ENCODE measurements around the gene NINJ2. TPM values are rescaled to one million over a fixed set of nuclear protein-coding genes. Genes with fewer than 3 reads are reported as not detected.
"Not testable (repeated sequence)": the region's sequence is repeated elsewhere in the genome, so short reads cannot be mapped to it uniquely, and the experiment has no call there.

NINJ2 gene
- total RNA-seq, 1 experiment from 2014 or later: 8.6 TPM

DNA sequence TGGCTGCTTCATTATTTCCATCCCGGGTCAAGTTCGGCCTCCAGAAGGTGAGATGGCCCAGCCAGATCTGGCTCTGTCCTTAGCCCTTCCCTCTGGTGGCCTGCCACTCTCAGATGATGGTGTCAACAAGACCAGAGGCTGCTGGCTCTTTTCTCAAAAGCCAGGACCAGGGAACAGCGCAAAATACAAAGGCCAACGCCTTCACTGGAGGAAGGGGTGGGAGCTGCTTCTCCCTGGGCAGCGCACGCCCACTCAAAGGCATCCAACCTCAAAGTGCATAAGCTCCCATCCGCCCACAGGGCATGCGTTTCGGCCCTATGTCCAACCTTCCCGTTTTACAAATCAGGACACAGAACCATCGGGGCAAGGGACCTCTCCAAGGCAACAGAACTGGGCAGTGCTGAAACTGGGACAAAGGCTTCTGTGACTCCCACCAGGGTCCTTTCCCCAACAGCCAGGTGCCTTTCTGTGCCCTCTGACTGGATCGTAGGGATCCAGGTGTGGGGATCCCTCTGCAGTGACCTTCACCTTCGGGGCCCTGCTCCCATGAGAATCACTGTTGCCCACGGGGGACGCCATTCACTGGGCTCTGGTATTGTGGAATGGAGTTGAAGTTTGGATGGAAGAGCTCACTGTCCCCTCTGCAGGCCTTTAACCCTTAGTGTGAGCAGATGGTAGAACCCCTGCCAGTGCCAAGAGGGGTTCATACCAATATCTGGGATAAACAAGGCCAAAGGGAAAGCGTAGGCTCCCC is 76.8 kb downstream of the NINJ2 start:
- DNase-seq (ENCODE audit: low spot score): no peak

DNA sequence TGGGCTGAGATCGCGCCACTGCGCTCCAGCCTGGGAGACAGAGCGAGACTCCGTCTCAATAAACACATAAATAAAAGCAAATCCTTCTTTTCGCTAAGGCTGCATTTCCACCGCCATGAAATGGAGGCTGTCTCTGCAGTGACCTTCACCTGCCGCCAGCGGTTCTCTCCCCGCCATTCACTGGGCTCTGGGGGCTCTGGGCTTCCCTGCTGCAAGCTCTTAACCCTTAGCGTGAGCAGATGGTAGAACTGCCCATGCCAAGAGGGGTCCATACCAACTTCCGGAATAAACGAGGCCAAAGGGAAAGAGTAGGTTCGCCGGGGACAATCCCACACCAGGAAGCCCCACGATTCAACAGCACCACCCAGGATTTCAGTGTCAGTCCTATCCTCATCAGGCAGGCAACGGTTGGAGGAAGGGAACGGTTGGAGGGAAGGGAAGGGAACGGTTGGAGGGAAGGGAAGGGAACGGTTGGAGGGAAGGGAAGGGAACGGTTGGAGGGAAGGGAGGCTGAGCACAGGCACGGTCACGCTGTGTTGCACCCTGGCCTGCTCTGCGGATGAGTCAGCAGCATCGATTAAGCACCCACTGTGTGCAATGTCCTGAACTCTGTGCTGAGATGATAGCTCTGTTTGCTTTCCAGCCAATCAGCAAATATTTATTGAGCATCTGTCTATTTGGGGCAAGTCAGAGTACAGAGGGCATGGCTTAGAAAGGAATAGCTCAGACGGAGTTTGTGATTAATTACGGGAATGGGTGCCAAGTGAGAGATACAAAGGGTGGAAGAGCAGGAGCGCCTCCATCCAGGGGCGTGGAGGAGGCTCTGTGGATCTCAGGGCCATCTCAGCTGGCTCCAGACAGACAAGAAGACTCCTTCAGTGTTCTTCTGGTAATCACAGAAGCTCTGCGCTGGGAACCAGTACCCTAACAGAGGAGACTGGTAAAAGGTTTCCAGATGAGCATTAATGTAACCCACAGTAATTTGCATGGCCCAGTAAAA is 77.9 kb downstream of the NINJ2 start:
- DNase-seq (ENCODE audit: low spot score): no peak

DNA sequence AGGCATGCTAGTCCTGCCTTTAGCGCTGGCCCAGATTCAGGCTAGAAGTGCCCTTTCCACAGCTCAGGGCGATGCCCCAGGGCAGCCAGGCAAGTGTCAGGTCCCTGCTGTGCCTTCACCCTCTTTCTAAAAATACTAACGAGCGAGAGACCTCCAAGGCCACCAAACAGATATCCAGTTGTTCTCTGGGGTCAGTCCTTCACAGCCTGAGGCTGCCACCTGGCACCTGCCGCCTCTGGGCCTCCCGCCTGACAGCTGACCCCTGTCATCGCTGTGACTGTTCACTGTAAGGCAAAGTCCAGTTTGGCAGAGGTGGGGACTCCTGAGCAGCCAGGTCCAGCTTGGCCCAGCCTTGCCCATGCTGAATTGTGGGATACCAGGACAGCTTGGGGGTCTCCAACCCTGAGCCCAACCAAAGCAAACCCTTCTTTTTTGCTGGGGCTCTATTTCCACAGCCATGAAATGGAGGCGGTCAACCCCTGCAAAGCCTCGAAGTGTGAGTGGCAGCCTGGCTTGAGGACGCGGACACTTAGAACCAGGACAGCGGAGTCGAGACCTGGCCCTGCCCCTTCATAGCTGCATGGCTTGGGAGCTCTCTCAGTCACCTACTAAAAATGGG is 79.9 kb downstream of the NINJ2 start:
- no peak for DNase-seq (ENCODE audit: low spot score)

DNA sequence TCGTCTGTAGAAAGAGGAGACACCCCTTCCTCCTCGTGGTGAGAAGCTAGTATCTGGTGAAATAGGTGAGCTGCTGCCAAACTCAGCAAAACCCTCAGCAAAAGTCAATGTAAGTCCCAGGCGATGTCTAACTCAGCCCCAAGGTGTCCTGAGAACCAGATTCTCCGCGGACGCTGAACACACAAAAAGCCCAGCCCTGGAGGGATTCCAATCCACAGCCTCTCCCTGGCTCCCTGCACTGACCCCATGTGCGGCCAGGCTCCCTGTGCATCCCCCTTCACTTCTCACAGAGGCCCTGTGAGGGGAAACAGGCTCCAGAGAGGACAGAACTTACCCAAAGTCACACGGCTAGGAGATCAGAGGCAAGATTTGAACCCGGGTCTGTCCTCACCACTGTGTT is 81.5 kb downstream of the NINJ2 start:
- DNase-seq (ENCODE audit: low spot score): no peak

DNA sequence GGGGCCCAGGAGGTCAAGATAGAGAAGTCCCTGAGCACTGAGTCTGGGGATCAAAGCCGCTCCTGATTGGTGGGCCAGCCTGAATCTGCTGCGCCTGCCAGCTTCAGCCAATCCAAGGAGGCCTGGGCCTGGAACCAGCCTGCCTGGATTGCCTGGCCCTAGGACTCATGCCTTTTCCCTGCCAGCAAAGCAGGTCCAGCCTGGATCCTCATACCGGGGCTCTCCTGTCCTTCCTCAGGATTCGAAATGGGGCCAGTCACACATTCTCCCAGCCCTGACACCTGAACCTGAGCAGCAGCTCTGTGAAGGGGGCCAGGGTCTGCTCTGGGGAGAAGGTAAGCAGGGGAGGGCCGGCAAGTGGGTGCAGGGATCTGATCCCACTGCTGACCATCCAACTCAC is 81.9 kb downstream of the NINJ2 start:
- no peak for DNase-seq (ENCODE audit: low spot score)

DNA sequence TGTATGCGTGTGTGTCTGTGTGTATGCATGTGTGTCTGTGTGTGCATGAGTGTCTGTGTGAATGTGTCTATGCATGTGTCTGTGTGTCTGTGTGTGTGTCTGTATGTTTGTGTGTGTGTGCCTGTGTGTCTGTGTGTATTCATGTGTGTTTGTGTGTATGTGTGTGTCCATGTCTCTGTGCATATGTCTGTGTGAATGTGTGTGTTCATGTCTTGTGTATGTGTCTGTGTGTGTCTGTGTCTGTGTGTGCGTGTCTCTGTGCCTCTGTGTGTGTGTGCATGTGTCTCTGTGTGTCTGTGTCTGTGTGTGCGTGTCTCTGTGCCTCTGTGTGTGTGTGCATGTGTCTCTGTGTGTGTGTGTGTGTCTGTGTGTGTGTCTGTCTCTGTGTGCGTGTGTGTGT is 82.4 kb downstream of the NINJ2 start:
- DNase-seq (ENCODE audit: low spot score): no peak

DNA sequence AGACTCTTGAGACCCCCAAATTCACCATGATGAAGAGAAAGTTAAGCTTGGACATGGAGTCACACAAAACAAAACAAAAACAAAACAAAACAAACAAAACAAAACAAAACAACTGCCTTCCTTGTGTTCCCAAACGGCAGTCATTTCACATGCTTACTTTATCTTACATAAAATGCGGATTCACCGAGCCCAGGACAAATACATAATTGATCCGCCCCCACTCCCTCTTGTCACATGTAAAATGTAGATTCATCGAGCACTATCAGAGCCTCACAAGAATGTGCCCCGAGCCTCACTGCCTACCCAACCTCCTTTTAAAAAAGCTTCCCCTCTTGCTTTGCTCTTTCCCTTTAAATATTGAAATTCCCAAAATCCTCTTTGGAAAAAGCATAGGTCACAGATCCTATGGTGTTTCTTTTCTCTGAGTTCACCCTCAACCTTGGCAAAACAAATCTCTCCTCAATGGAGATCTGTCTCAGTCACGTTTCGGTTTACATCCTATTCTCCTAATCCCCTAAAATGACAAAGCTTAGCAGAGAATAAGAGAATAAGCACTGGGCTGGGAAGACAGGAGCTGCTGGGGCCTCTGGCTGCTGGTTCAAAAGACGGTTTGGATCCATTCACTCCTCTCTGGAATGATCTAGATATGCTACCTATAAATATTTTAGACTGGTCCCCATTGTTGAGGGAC is 83.7 kb downstream of the NINJ2 start:
- DNase-seq (ENCODE audit: low spot score): no peak

DNA sequence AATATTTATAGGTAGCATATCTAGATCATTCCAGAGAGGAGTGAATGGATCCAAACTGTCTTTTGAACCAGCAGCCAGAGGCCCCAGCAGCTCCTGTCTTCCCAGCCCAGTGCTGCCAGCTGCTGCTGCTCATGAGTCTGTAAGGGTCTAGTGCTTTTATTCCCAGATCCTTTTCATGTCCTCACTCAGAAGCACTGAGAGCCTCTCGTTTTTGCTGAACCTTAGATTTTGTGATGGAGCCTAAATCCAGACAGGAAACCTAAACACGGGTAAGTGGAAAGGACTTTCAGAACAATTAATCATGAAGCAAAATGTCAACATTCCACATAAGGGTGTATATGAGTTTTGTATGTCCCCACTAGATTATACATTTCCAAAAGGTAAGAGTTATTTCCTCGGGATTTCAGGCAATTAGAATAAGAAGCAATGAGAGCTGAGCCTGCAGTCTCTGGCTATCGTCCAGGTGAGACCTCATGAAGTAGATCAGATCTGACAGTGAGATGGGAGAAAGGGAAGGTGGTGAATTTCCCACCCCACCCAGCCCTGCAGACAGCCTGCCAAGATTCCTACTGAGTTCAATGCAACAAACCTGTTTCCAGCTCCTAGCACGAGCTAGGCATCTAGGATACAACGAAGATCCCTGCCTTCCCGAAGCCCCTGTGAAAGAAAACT is 84.4 kb downstream of the NINJ2 start:
- peak; percentile 33 for DNase-seq (ENCODE audit: low spot score)

DNA sequence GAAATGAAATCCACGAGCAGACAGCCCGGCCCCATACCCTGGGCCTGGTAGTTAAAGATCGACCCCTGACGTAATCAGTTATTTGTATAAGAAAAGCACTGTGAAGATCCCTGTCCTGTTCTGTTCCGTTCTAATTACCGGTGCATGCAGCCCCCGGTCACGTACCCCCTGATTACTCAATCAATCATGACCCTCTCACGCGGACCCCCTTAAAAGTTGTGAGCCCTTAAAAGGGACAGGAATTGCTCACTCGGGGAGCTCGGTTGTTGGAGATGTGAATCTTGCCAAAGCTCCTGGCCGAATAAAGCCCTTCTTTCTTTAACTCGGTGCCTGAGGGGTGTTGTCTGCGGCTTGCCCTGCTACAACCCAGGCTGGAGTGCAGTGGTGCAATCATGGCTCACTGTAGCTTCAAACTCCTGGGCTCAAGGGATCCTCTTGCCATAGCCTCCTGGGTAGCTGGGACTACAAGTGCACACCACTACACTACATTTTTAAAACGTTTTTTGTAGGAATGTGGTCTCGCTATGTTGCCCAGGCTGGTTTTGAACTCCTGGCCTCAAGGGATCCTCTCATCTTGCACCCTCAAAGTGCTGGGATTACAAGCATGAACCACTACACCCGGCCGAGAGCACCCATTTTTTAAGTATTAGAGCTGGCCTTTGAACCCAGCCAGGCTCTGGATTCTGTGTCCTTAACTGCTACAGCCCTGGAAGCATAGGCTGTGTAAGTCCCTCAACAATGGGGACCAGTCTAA is 85.1 kb downstream of the NINJ2 start:
- not testable (repeated sequence) for DNase-seq (ENCODE audit: low spot score)

DNA sequence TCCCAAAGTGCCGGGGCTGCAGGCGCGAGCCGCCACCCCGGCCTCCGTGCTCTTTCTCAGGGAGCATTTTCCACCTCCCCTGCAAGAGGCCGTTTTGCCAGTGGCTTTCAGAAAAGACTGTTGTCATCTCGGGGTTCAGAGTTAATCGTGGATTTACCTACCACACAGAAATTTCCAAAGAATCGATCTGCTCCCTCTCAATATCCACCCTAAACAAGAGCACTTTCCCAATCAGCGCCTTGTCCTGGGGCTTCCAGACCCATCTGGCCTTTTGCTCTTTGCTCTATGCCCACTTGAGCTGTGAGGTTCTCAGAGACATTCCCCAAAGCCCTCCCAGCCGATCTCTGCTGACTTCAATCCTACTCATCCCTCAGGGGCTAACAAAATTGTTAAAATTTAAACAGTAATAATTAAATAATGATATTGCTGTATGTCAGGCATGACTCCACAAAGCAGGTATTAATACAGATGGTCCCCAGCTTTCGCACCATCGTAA is 86.6 kb downstream of the NINJ2 start:
- no peak for DNase-seq (ENCODE audit: low spot score)

DNA sequence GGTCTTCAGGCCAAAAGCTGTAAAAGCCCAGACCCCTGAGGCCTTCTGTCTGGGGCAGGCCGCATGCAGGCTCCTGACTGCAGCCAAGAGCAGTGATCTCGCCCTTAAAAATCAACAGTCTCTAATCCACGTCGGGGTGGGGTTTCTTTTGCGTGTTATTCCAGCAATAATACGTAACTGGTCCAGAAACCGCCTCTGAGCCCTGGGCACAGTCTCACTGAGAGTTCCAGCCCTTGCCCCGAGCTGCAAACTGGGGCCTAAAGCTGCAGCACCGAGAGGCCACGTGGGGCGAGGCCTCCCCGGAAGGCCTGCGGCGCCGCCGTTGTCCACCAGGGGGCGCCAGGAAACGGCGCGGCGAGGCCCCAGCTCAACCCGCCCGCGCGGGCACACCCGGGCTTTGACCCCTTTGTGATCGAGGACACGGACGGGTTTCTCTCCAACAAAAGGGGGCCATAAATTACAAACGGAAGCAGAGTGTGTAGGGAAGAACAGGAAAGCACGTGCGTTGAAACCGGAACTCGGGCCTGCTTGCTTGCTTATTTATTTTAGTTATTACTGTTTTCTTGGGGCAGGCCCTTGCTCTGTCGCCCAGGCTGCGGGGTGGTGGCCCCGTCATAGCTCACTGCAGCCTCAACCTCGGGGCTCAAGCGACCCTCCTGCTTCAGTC is 87.2 kb downstream of the NINJ2 start:
- DNase-seq (ENCODE audit: low spot score): peak; percentile 84

DNA sequence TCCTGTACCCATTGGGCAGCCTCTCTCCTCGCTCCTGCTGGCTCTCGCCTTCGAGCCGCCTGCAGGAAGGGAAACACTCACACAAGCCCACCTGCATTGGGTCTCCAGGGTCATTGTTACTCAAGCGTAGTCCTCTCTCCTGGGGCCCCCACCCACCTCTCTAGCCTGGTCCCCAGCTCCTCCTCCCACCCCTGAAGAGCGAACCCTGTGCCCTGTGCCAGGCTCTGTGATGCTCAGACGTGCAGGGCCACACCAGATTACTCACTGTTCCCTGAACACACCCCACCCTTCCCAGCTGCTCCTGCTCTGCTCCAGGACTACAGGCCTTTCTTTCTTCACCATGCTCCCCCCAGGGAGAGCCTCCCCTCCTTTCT is 88.1 kb downstream of the NINJ2 start:
- DNase-seq (ENCODE audit: low spot score): no peak

DNA sequence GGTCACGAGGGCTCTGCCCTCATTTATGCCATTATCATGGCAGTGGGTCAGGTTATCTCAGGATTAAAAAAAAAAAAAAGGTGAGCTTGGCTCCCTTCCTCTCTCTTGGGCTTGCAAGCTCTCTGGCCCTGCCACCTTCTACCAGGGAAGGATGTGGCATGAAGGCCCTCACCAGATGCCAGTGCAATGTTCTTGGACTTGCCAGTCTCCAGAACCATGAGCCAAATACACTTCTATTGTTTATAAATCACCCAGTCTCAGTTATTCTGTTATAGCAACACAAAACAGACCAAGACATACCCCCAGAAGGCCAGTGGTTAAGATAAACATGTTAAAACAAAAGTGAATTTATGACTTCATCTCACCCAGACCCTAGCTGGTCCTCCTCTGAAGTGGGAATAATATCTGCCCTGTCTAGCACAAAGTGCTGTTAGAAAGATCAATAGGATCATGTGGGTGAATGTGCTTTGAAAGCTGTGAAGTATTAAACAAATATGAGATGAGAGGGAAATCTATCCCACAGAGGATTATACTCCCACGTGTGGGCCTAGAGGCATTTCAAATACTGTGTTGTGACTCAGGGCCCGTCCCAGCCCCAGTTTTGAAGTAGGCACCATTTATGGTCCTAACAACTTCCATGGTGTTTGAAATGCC is 88.6 kb downstream of the NINJ2 start:
- no peak for DNase-seq (ENCODE audit: low spot score)

DNA sequence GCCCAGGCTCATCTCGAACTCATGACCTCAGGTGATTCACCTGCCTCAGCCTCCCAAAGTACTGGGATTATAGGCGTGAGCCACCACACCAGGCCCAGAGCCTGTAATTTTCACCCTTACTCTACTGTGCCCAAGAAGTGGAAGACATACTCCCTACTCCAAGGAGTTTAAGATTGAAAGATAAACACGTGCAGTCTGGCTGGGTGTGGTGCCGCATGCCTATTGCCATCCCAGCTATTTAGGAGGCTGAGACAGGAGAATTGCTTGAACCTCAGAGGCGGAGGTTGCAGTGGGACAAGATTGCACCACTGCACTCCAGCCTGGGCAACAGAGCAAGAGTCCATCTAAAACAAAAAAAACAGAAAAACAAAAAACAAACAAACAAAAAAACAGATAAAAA is 90.0 kb downstream of the NINJ2 start:
- no peak for DNase-seq (ENCODE audit: low spot score)

DNA sequence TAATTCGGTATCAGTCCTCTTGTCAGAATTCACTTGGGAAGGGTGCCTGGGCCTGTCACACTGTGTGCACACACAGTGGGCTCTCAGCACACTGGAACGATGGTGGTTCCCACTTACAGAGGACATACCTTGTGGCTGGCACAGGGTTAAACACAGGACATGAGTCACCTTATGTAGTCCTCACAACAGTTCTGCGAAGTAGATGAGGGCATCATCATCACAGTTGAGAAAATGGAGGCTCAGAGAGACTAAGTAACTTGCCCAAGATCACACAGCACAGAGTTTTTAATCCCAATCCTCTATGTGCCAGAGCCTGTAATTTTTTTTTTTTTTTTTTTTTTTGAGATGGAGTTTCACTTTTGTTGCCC is 90.7 kb downstream of the NINJ2 start:
- DNase-seq (ENCODE audit: low spot score): peak; percentile 18

DNA sequence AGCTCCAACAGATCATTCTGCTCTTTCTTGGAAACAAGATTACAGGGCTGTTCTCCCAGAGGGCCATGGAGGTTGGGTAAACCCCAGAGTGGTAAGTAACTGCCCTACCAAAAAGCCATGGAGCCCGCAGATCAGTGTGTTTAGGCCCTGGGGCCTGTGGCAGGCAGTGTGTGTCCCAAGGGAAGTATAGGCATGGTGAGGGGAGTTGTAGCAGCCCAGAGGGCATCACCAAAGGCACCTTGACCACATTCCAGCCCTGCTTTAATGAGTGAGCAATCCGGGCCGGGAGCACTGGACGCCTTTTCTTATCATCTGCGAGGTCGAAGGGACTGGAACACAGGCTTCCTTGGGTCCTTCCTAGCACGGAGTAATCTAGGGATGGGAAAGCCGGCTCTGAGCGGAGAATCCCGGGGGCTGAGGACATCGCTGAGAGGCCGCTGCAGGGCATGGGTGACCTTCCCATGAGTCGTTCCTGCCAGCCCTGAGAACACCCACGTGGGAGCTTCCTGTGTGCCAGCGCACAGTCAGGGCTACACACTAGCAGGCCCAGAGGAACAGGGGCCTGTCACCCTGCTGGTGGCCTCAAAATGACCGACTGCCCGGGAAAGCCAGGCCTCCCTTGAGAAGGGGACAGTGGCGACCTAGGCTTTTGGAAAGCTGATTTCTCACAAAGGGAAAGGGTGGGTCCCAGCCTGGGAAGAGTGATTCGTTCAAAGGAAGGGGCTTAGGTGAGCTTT is 91.3 kb downstream of the NINJ2 start:
- DNase-seq (ENCODE audit: low spot score): no peak

DNA sequence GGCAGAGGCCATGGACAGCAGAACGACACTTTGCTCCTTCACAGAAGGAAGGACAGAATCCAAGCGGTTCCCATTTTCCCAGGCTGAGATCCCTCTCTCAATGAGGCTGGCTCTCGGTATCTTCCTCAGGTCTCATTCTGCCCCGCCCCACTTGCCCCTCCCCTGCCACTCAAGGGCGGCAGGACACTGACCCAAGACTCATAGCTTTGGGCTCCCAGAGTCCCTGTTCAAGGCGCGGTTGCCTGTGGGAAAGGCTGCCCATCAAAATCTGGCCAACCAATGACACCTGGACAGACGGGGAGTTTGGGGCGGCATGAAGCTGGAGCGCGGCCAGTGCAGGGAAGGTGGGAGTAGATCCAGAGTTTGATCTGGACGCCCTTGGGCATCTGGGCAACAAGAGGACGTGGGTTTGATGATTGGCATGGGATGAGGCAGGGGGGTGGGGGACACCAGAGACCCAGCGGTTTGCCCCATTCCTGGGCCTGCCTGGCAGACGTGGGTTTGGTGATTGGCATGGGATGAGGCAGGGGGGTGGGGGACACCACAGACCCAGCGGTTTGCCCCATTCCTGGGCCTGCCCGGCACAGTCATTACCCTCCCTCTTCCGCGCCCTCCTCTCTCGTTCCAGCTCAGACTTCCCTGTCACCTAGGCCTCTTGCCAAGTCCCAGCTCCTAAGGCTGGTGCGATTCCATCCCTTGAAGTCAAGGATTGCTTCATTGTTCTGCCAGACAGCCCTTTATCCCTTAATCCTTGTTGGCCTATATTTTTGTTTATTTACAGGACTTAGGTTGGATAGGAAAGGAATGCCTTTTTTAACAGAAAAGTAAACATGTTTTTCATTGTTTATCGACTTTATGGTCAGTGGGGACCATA is 92.1 kb downstream of the NINJ2 start:
- peak; percentile 83 for DNase-seq (ENCODE audit: low spot score)

All from HT-29 (cell line).